ENCODE results near the gene GUCA1A.
"Not testable (repeated sequence)": the region's sequence is repeated elsewhere in the genome, so short reads cannot be mapped to it uniquely, and the experiment has no call there.

Gene GUCA1A

DNA sequence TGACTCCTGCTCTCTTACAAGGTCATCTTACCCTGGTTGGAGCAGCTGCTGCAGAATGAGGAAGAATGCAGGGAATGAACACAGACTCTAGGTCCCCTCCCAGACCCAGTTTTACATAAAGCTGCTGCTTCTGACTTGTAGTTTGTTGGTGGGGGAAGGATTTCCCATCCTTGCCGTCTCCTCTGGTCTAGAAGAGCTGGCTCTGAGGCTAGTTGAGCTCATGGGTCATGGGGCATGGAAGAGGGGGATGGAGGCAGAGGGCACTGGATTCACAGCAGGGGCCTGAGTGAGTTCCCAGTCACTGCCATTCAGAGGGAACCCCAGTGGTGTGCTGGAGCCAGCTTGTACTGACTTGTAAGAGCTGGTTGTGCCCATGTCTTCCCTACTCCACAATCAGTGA is 9.2 kb upstream of the GUCA1A start:
- DNase-seq (ENCODE audit: low read depth): no peak
- no peak overlapping the region for H3K4me3 ChIP-seq (replicated peaks; ENCODE audit: low read depth, low read length)

DNA sequence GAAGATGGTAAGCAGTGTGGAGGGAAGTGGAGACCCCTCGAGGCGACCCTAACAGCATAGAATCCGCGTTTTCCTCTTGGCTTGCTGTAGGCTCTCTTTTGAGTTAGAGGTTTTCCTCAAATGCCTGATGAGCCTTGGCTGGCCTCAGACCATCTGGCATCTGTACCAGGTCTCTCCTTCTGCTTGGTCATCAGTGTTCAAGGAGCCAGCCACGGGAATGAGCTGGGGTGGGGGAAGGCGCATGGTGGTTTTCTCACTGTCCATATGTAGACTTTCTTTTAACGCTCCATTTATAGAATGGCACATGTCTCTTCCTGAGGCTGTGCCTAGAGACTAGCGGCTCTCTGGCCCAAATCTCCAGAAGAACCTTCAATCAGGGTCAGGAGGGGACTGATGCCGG is 8.1 kb upstream of the GUCA1A start:
- TF ChIP-seq, protein P1, sequence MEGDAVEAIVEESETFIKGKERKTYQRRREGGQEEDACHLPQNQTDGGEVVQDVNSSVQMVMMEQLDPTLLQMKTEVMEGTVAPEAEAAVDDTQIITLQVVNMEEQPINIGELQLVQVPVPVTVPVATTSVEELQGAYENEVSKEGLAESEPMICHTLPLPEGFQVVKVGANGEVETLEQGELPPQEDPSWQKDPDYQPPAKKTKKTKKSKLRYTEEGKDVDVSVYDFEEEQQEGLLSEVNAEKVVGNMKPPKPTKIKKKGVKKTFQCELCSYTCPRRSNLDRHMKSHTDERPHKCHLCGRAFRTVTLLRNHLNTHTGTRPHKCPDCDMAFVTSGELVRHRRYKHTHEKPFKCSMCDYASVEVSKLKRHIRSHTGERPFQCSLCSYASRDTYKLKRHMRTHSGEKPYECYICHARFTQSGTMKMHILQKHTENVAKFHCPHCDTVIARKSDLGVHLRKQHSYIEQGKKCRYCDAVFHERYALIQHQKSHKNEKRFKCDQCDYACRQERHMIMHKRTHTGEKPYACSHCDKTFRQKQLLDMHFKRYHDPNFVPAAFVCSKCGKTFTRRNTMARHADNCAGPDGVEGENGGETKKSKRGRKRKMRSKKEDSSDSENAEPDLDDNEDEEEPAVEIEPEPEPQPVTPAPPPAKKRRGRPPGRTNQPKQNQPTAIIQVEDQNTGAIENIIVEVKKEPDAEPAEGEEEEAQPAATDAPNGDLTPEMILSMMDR (IDR thresholded peaks at IDR 0.05; ENCODE audit: low read length, missing control alignments): no peak
- no peak overlapping the region for H3K4me3 ChIP-seq (replicated peaks; ENCODE audit: low read depth, low read length)
- DNase-seq (ENCODE audit: low read depth): no peak

More for the DNA sequence above, 9.2 kb upstream of the GUCA1A start:
- TF ChIP-seq, protein P1 (IDR thresholded peaks at IDR 0.05; ENCODE audit: low read length, missing control alignments): no peak

DNA sequence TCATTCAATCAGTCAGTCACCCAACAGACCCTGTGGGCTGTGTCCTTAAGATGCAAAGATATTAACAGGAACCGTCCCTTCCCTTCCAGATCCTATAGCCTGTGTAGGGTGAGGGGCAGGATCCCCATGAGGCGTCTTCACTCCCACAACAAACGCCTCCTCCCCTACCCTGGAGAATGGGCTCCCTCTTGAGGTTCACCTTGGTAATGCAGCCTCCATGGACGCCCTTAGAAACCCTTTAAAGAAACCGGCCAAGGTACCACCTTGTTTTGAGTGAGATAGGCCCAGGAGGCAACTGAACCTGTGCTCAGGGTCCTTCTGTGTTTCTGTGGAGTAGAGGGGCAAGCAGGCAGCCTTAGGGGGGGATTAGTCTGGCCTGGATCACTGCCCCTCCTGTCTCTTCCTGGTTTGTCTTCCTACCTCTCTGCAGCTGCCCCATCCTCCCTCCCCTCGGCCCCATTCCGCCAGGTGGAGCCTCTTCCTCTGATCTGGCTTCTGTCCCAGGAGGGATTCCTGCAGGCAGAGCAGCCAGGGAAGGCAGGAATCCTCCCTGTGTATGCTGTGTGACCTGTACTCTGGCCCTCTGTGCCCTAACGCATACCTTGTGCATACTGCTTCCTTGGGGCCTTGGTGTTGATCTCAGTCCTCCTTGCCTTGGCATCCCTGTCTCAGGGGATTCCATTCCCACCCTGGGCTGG is 6.6 kb upstream of the GUCA1A start:
- TF ChIP-seq, protein P1 (IDR thresholded peaks at IDR 0.05; ENCODE audit: low read length, missing control alignments): peak; percentile 96
- peak; percentile 81 for DNase-seq (ENCODE audit: low read depth)

DNA sequence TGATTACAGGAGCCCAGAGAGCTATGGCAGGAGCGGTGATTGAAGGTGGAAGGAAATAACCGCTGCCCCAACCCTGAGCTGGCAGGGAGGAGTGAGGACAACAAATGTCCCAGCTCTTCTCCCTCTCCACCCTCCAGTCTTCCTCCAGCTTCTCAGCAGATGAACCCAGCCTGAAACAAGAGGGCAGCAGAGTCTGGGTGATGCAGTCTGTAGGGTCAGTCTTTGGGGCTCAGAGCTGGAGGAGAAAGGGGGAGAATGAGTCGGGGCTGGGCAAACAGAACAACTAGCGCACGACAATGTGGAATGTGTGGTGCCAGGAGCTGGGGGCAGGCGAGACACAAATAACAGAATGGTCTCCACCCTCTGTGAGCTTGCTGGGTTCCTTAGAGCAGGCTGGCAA is 4.5 kb upstream of the GUCA1A start:
- no peak overlapping the region for H3K4me3 ChIP-seq (replicated peaks; ENCODE audit: low read depth, low read length)
- DNase-seq (ENCODE audit: low read depth): no peak
- TF ChIP-seq, protein P1 (IDR thresholded peaks at IDR 0.05; ENCODE audit: low read length, missing control alignments): peak; percentile 6

More for the DNA sequence above, 6.6 kb upstream of the GUCA1A start:
- H3K4me3 ChIP-seq (replicated peaks; ENCODE audit: low read depth, low read length): no peak overlapping the region

DNA sequence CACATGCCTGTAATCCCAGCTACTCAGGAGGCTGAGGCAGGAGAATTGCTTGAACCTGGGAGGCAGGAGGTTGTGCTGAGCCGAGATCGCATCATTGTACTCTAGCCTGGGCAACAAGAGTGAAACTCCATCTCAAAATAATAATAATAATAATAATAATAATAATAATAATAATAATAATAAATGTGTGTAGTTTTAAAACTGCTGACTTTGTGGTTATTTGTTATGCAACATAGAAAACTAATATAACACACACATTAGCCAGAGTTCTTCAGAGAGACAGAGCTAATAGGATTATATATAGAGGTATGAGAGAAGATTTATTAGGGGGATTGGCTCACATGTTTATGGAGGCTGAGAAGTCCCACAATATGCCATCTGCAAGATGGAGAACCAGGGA is 3.4 kb upstream of the GUCA1A start:
- H3K4me3 ChIP-seq (replicated peaks; ENCODE audit: low read depth, low read length); DNase-seq (ENCODE audit: low read depth): not testable (repeated sequence)

DNA sequence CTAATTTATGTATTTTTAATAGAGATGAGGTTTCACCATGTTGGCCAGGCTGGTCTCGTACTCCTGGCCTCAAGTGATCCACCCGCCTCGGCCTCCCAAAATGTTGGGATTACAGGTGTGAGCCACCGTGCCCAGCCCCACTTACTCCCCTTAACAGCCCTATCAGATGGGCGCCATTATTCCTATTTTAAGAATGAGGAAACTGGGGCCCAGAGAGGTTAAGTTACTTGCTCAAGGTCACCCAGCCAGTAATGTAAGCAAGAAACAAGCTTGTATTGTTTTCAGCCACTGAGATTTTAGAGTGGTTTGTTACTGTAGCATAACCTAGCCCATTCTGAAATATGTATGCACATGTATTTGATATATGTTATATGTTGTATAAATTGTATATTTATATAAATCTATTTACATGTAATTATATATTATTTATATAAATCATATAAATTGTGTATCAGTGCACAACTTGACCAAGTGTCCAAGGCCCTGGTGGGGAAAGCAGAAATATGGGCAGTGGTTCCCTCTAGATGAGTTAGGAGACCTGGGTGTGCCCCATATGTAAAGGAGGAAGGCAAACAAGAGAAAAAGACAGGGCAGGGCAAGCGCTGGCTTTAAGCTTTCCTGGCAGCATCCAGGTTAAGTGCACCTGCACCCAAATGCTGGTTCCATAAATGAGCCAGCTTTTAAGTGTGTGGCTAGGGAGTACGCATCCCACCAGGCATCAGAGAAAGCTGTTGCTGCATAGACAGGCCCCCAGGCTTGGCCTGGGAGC is 1.2 kb upstream of the GUCA1A start:
- no peak for DNase-seq (ENCODE audit: low read depth)
- H3K4me3 ChIP-seq (replicated peaks; ENCODE audit: low read depth, low read length): no peak overlapping the region
- TF ChIP-seq, protein P1 (IDR thresholded peaks at IDR 0.05; ENCODE audit: low read length, missing control alignments): no peak

DNA sequence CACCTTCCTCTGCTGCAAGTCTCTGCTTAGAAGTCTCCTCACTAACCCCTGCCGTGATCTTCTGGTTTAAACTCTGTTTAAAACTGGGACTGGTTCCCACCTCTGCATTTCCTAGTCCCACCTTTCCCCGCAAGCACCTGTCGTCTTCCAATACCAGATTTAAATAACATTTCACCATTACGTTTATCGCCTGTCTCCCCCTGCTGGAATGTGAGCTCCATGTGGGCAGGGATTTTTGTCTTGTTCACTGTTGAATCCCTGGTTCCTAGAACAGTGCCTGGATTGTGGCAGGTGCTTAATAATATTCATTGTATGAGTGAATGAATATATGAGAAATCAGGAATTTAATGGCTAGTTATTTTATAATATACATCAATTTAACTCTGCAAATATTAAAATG is 2.7 kb downstream of the GUCA1A start:
- DNase-seq (ENCODE audit: low read depth): no peak
- TF ChIP-seq, protein P1 (IDR thresholded peaks at IDR 0.05; ENCODE audit: low read length, missing control alignments): peak; percentile 33
- H3K4me3 ChIP-seq (replicated peaks; ENCODE audit: low read depth, low read length): no peak overlapping the region
